Measurements from ENCODE around the gene MDK. TPM values are rescaled to one million over a fixed set of nuclear protein-coding genes. Genes with fewer than 3 reads are reported as not detected.

MDK gene
- total and polyA plus RNA-seq, 2 of the 13 experiments (the other 11 are each of a cell fraction or from before 2014, with no cell fraction given), result 312 to 407 TPM

- TF ChIP-seq, protein P1, sequence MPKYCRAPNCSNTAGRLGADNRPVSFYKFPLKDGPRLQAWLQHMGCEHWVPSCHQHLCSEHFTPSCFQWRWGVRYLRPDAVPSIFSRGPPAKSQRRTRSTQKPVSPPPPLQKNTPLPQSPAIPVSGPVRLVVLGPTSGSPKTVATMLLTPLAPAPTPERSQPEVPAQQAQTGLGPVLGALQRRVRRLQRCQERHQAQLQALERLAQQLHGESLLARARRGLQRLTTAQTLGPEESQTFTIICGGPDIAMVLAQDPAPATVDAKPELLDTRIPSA (CRISPR knock-in tag; IDR thresholded peaks at IDR 0.05; ENCODE audit: borderline replicate concordance), result 0 out of 2 replicates have a peak, but pooled peaks have one; percentile 6
- TF ChIP-seq SIN3A (IDR thresholded peaks at IDR 0.05; ENCODE audit: borderline replicate concordance, low read depth, low read length) (peak; percentile 73; the same call in 1 of the 2 replicates), ZNF574 (CRISPR knock-in tag; IDR thresholded peaks at IDR 0.05) (0 out of 2 replicates have a peak, but pooled peaks have one; percentile 6), STAG1 (CRISPR knock-in tag; IDR thresholded peaks at IDR 0.05) (peak; percentile 42; the same call in 1 of the 2 replicates), POLR2G (IDR thresholded peaks at IDR 0.05; ENCODE audit: low read depth, low read length) (no peak), RFX3 (CRISPR knock-in tag; IDR thresholded peaks at IDR 0.05) (peak; percentile 66), MXI1 (IDR thresholded peaks at IDR 0.05; ENCODE audit: borderline replicate concordance, low read depth, low read length) (peak; percentile 35; the same call in 1 of the 3 replicates), MAZ (IDR thresholded peaks at IDR 0.05; ENCODE audit: borderline replicate concordance, low read depth, low read length) (peak; percentile 55; the same call in 1 of the 2 replicates), MAZ (CRISPR knock-in tag; IDR thresholded peaks at IDR 0.05; ENCODE audit: low read depth) (0 out of 2 replicates have a peak, but pooled peaks have one; percentile 36), CTCF (CRISPR knock-in tag; IDR thresholded peaks at IDR 0.05) (peak; percentile 72), SATB2 (CRISPR knock-in tag; IDR thresholded peaks at IDR 0.05) (no peak), SKI (IDR thresholded peaks at IDR 0.05; ENCODE audit: partially characterized antibody) (peak; percentile 21)
- TF ChIP-seq, protein P2, sequence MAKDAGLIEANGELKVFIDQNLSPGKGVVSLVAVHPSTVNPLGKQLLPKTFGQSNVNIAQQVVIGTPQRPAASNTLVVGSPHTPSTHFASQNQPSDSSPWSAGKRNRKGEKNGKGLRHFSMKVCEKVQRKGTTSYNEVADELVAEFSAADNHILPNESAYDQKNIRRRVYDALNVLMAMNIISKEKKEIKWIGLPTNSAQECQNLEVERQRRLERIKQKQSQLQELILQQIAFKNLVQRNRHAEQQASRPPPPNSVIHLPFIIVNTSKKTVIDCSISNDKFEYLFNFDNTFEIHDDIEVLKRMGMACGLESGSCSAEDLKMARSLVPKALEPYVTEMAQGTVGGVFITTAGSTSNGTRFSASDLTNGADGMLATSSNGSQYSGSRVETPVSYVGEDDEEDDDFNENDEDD (CRISPR knock-in tag; IDR thresholded peaks at IDR 0.05; ENCODE audit: borderline replicate concordance), result 0 out of 2 replicates have a peak, but pooled peaks have one; percentile 23
- TF ChIP-seq, protein P3, sequence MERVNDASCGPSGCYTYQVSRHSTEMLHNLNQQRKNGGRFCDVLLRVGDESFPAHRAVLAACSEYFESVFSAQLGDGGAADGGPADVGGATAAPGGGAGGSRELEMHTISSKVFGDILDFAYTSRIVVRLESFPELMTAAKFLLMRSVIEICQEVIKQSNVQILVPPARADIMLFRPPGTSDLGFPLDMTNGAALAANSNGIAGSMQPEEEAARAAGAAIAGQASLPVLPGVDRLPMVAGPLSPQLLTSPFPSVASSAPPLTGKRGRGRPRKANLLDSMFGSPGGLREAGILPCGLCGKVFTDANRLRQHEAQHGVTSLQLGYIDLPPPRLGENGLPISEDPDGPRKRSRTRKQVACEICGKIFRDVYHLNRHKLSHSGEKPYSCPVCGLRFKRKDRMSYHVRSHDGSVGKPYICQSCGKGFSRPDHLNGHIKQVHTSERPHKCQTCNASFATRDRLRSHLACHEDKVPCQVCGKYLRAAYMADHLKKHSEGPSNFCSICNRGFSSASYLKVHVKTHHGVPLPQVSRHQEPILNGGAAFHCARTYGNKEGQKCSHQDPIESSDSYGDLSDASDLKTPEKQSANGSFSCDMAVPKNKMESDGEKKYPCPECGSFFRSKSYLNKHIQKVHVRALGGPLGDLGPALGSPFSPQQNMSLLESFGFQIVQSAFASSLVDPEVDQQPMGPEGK (CRISPR knock-in tag; IDR thresholded peaks at IDR 0.05), result peak; percentile 80
Observed at GRCh38 chr11:46391578-46392420, 10.3 kb downstream of the MDK start, which contains the start of gene CHRM4 (continued).

Measured in HepG2 (cell line).